ENCODE results near the gene SCUBE3. TPM values are rescaled to one million over a fixed set of nuclear protein-coding genes. Genes with fewer than 3 reads are reported as not detected.

SCUBE3 gene
- total and polyA plus RNA-seq, 2 experiments from 2014 or later, result 8.7 to 10.2 TPM

DNA sequence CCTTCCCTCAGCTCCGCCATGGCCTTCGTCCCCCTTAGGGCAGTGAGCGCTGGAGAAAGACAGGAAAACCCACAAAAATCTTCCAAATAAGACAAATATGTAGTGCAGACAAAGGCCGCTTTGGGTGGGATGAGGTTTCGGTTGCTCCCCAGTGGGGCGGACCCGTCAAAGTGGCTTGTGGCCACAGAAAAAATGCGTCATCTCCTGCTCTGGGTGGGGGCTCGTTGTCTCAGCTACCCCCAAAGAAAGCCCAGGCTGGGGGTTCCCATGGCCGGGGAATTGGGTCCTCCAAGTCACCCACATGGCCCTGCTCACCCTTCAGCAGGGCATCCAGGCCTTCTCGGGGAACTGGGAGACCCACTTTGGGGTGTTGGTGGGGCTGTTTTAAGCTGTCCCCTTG is 21.9 kb upstream of the SCUBE3 start:
- Histone ChIP-seq H3K9me3 (ENCODE audit: low read depth) (no peaks in the 10 kb centered on the region), H3K79me2 (no peaks in the 10 kb centered on the region), H3K4me1 (ENCODE audit: insufficient read depth) (no peaks in the 10 kb centered on the region), H3K9me2 (replicated peaks; ENCODE audit: insufficient read depth) (no peaks in the 10 kb centered on the region), H2AFZ (no peak overlapping the region), H3K27me3 (no peaks in the 10 kb centered on the region), H3K4me2 (no peak overlapping the region), H4K20me1 (ENCODE audit: insufficient read depth, poor library complexity, severe bottlenecking) (no peaks in the 10 kb centered on the region), H3K4me3 (no peak overlapping the region), H3K36me3 (replicated peaks; ENCODE audit: insufficient read depth, low read depth) (no peaks in the 10 kb centered on the region), H3K27ac (no peak overlapping the region)
- no peak for TF ChIP-seq CTCF (IDR thresholded peaks at IDR 0.05; ENCODE audit: poor library complexity)
- TF ChIP-seq EZH2phosphoT487 (IDR thresholded peaks at IDR 0.05; ENCODE audit: low read depth, severe bottlenecking, unreplicated experiment), result no peak
- TF ChIP-seq EZH2 (IDR thresholded peaks at IDR 0.05; ENCODE audit: borderline replicate concordance), result no peak
- WGBS (ENCODE audit: low lambda C conversion rate, missing lambda C conversion rate), result 88% methylated on average over 11 of the region's 11 CpGs
- no peak for DNase-seq (ENCODE audit: low spot score)

DNA sequence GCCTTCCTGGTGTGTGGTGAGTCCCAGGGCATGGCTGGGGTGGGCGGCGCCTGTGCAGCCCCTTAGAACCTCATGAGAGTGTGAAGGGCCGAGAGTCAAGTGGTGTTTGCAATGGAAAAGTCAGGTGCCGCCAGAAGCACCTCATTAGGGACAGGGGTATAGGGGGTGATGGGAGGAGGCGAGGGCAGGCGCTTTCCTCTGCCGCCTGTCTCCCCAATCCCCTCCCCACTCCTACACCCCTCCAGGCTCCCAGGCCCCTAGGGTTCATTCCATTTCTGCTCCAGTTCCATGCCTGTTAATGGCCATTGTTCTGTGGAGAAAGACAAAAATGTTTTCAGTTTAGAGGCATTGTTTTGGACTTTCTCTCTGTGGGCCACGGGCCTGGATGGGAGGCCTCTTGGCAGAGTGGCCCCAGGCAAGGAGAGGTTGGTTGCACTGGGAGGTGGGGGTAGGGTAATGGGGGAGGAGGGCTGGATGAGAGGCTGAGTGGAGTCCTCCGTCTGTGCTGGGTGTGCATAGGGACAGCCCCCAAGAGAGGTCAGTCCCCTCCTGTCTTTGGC is 21.4 kb upstream of the SCUBE3 start:
- Histone ChIP-seq H3K27ac (no peak overlapping the region), H3K4me2 (no peak overlapping the region), H3K9me2 (replicated peaks; ENCODE audit: insufficient read depth) (no peaks in the 10 kb centered on the region), H3K4me1 (ENCODE audit: insufficient read depth) (no peaks in the 10 kb centered on the region), H2AFZ (no peak overlapping the region), H3K27me3 (no peaks in the 10 kb centered on the region), H4K20me1 (ENCODE audit: insufficient read depth, poor library complexity, severe bottlenecking) (no peaks in the 10 kb centered on the region), H3K9me3 (ENCODE audit: low read depth) (no peaks in the 10 kb centered on the region), H3K4me3 (no peak overlapping the region), H3K36me3 (replicated peaks; ENCODE audit: insufficient read depth, low read depth) (no peaks in the 10 kb centered on the region), H3K79me2 (no peaks in the 10 kb centered on the region)
- TF ChIP-seq EZH2 (IDR thresholded peaks at IDR 0.05; ENCODE audit: borderline replicate concordance), result no peak
- no peak for TF ChIP-seq EZH2phosphoT487 (IDR thresholded peaks at IDR 0.05; ENCODE audit: low read depth, severe bottlenecking, unreplicated experiment)
- TF ChIP-seq CTCF (IDR thresholded peaks at IDR 0.05; ENCODE audit: poor library complexity), result no peak
- 86% methylated on average over 7 of the region's 9 CpGs for WGBS (ENCODE audit: low lambda C conversion rate, missing lambda C conversion rate)
- DNase-seq (ENCODE audit: low spot score), result no peak

DNA sequence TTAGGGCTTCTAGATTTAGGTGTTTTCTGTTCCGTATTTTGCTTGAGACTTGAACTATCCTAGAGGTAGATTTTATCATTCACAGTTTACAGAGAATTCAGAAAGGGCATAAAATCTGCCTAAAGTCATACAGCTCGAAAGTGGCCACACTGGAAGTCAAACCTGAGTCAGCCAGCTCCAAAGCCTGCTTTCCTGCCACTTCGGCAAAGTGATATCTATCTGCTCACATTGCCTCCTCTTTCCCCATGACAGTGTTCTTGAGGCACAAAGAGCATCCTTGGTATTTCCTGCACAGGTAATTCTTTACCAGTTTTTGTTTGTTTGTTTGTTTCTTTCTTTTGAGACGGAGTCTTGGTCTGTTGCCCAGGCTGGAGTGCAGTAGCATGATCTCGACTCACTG is 19.4 kb upstream of the SCUBE3 start:
- Histone ChIP-seq H3K36me3 (replicated peaks; ENCODE audit: insufficient read depth, low read depth) (no peaks in the 10 kb centered on the region), H3K27me3 (no peaks in the 10 kb centered on the region), H3K4me2 (no peak overlapping the region), H3K4me1 (ENCODE audit: insufficient read depth) (no peaks in the 10 kb centered on the region), H3K79me2 (no peaks in the 10 kb centered on the region), H3K9me3 (ENCODE audit: low read depth) (no peaks in the 10 kb centered on the region), H3K27ac (no peak overlapping the region), H2AFZ (no peak overlapping the region), H3K4me3 (no peak overlapping the region), H4K20me1 (ENCODE audit: insufficient read depth, poor library complexity, severe bottlenecking) (no peaks in the 10 kb centered on the region), H3K9me2 (replicated peaks; ENCODE audit: insufficient read depth) (no peaks in the 10 kb centered on the region)
- no peak for DNase-seq (ENCODE audit: low spot score)
- no peak for TF ChIP-seq CTCF (IDR thresholded peaks at IDR 0.05; ENCODE audit: poor library complexity)
- no peak for TF ChIP-seq EZH2 (IDR thresholded peaks at IDR 0.05; ENCODE audit: borderline replicate concordance)
- TF ChIP-seq EZH2phosphoT487 (IDR thresholded peaks at IDR 0.05; ENCODE audit: low read depth, severe bottlenecking, unreplicated experiment), result no peak
- 78% methylated on average over 5 of the region's 5 CpGs for WGBS (ENCODE audit: low lambda C conversion rate, missing lambda C conversion rate)

Measured in hepatocyte (in vitro differentiated cells).